GM12801 (cell line): Measurements from ENCODE around the gene C5.

ENCODE experiments used
- TF ChIP-seq, protein P1 (sequence below): IDR thresholded peaks from one replicate; pipeline ENCODE4 v1.5.1; 2011; ENCODE audit warnings: control low read depth; ENCODE audit not compliant: insufficient read length; ENCODE audit errors: extremely low read depth

The C5 gene

DNA sequence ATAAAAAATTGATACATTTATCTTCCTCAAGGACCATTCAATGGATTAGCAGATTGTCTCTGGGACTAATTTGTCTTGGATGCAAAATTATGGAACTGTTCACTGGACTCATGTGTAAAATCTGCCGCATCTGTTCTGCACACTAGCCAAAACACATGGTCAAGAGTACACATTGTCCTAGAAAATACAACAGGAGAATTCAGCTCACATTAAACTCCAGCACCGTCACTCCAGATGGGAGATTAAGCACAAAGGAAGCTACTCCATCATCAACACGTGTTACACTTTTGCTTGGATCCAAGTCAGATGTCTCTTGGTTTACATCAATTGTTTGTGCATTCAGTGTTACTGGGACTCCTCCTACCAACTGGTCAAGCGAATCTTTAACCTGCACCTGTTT lies 28.8 kb downstream of the C5 start:
- TF ChIP-seq, protein P1, sequence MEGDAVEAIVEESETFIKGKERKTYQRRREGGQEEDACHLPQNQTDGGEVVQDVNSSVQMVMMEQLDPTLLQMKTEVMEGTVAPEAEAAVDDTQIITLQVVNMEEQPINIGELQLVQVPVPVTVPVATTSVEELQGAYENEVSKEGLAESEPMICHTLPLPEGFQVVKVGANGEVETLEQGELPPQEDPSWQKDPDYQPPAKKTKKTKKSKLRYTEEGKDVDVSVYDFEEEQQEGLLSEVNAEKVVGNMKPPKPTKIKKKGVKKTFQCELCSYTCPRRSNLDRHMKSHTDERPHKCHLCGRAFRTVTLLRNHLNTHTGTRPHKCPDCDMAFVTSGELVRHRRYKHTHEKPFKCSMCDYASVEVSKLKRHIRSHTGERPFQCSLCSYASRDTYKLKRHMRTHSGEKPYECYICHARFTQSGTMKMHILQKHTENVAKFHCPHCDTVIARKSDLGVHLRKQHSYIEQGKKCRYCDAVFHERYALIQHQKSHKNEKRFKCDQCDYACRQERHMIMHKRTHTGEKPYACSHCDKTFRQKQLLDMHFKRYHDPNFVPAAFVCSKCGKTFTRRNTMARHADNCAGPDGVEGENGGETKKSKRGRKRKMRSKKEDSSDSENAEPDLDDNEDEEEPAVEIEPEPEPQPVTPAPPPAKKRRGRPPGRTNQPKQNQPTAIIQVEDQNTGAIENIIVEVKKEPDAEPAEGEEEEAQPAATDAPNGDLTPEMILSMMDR, result no peak

DNA sequence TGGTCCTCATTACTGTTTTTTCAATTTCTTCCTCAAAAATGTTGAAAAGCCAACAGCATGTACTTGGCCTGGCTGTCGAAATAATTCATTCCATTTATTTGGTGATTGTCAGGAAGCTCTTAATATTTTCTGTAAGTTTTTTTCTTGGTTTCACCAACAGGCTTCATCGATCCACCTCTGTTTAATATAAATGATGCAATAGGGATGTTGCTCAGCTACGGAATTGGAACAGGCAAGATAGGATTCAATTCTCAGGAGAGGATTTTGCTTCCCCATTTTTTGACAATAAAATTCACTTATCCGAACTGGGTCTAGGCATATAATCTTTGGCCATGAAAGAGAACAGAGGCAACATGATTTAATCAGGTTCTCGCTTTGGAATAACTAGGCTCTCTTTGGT lies 30.8 kb downstream of the C5 start:
- TF ChIP-seq, protein P1, result no peak

DNA sequence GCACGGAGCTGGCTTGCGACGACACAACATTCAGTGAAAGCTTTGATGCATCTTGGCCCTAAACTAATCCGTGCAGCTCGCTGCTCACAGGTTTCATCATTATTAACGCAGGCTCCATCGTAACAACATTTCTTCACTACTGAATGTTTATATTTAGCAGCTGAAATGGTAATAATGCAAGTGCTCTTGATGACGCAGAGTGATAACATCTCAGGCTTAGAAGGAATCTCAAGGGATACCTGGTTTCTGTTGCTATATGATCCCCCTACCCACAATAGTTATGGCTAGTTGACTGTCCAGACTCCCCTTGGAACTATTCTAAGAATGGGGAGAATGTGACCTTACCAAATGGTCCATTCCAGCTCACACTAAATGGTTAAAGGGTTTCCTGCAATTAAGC lies 36.2 kb downstream of the C5 start:
- TF ChIP-seq, protein P1, result no peak

DNA sequence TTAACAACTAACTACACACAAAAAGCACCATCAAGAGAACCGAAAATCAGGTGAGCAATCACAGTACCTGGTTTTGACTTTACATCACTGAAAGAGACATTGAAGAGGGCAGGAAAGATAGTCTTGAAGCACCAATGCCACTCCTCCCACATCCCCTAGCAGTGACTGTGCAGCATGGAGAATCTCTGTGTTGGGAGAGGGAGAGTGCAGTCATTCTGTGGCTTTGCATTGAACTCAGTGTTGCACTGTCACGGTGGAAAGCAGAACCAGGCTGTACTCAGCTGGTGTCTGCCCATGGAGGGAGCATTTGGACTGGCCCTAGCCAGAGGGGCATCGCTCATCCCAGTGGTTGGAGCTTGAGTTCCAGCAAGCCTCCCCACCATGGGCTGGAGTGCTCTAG lies 40.4 kb downstream of the C5 start:
- TF ChIP-seq, protein P1, result no peak

DNA sequence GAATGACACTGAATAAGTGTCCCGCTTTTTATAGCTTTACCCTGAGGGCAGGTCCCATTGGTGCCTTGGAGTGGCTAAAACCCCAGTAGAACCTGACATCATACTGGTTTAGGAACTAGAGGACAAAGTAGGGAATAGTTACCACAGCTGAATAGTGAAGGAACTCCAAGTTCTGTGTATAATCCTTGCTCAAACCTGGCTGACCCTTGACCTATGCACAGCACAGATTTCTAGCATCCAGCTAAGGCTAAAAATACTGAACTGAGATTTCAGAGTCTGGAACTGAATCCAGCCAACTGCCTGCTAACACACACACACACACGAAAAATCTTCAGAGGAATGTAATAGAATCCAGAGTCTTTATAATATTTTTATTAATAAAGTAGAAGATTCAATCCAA lies 50.8 kb downstream of the C5 start:
- TF ChIP-seq, protein P1, result no peak

DNA sequence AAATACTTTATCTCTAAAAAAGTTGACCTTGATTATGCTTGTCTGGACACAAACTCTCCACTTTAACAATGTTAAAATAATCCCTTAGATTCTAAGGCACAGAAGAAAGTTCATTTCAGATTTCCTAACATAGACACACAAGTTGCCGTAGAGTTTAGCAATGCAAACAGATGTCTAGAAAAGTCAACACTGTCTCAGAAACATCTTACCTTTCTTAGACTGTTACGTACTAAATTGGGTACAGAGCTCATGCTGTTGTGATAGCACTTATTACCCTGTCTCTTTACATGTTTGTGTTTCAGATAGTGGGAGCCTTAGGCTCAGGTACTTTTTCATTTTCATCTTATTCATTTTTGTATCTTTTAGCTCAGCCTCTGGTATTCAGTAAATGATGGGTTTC lies 52.0 kb downstream of the C5 start:
- TF ChIP-seq, protein P1, result no peak

DNA sequence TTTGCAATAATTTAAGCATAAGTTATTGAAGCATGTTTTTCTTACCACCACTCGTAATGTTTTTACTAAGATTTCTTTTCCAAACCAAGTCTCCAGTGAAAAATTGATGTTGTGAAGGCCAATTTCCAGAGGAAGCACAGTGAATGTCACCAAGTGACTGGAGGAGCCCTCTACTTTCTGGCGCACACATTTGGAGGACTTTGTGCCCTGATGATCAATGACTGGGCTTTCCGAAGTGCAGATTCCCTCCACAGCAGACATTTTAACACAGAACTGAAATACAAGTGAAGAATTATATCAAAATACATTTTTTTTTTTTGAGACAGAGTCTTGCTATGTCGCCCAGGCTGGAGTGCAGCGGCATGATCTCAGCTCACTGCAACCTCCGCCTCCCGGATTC lies 52.6 kb downstream of the C5 start:
- TF ChIP-seq, protein P1, result no peak

DNA sequence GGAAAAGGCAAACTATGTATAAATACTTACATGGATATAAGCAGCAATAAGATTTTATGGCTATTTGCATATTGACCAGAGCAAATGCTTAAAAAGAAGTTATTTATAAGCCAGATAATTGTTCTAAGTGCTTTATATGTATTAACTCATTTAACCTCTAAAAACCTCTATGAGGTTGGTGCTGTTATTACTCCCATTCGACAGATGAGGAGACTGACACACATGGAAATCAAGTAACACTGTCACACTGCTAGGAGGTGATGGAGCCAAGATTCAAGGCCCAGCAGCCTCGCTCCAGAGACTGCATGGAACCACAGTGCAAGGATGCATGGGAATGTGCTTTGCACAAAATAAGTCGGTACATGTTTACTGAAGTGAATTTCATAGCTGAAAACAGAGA lies 53.7 kb downstream of the C5 start:
- TF ChIP-seq, protein P1, result no peak
